B cell (primary cell): ENCODE measurements around the gene CCDC107. TPM values are rescaled to one million over a fixed set of nuclear protein-coding genes. Genes with fewer than 3 reads are reported as not detected.

ENCODE experiments used
- ATAC-seq: fragments of 200-7000 bp; cut with Tn5 transposase; one replicate; pipeline ENCODE4 v1.10.0; 2021; ENCODE audit warnings: low read depth, mild to moderate bottlenecking, moderate number of reproducible peaks, moderate library complexity
- CTCF ChIA-PET: fragments of 350-600 bp; sonication (Branson Sonifier 250); formaldehyde crosslinking; loops from one replicate; lab custom pipeline; 2021; ENCODE audit warnings: antibody characterized with exemption, inconsistent platforms; lab: Charles Lee
- POLR2A ChIA-PET: fragments of 350-600 bp; sonication (Branson Sonifier 250); formaldehyde crosslinking; loops from one replicate; lab custom pipeline; 2021; ENCODE audit warnings: antibody characterized with exemption; lab: Charles Lee
- DNase-seq: peaks from one replicate; pipeline ENCODE4 v3.0.0; 2013
- H2AFZ ChIP-seq: 2 replicates; pipeline ENCODE4 v1.6.1; 2012; ENCODE audit warnings: mild to moderate bottlenecking, low read depth, low read length; ENCODE audit not compliant: insufficient read depth, poor library complexity, severe bottlenecking
- H3K27ac ChIP-seq, 2 donors: 1 replicate in 1 of 2; 2 replicates in 1 of 2; pipeline ENCODE4 v1.5.1; 2012 to 2013; ENCODE audit warnings: low read length in 2 of 2, mild to moderate bottlenecking in 2 of 2, moderate library complexity in 1 of 2
- H3K27me3 ChIP-seq, 4 experiments: fragments of 200-600 bp in 1 of 4; sonication (generic) in 1 of 4; replicated peaks in 1 of 4; 1 replicate in 2 of 4; 2 replicates in 2 of 4; pipeline versions ENCODE4 v1.6.1 to v1.7.0; 2013 to 2016; ENCODE audit warnings: low read length in 3 of 4, mild to moderate bottlenecking in 2 of 4, mixed read lengths in 1 of 4, moderate library complexity in 1 of 4; ENCODE audit not compliant: insufficient read depth in 4 of 4, control insufficient read depth in 3 of 4; ENCODE audit errors: control extremely low read depth in 1 of 4
- H3K36me3 ChIP-seq, 2 experiments: replicated peaks in 1 of 2; 1 replicate in 1 of 2; 2 replicates in 1 of 2; pipeline versions ENCODE4 v1.6.1 to v1.7.1; 2013; ENCODE audit warnings: low read length in 1 of 2; ENCODE audit not compliant: insufficient read depth in 2 of 2, control insufficient read depth in 1 of 2; ENCODE audit errors: control extremely low read depth in 1 of 2, extremely low read depth in 1 of 2
- H3K4me1 ChIP-seq, 2 donors: fragments of 200-600 bp in 1 of 2; sonication (generic) in 1 of 2; 1 replicate in 1 of 2; 2 replicates in 1 of 2; pipeline versions ENCODE4 v1.5.1 to v1.6.1; 2013 to 2017; ENCODE audit warnings: low read length in 2 of 2; ENCODE audit not compliant: control insufficient read depth in 2 of 2, insufficient read depth in 2 of 2
- H3K4me2 ChIP-seq: replicated peaks from 2 replicates; pipeline ENCODE3; 2012; ENCODE audit warnings: mild to moderate bottlenecking, low read depth, low read length; ENCODE audit not compliant: poor library complexity, severe bottlenecking
- H3K4me3 ChIP-seq, 5 experiments: fragments of 200-600 bp in 1 of 5; sonication (generic) in 1 of 5; 1 replicate in 3 of 5; 2 replicates in 2 of 5; pipeline versions ENCODE4 v1.5.1 to v1.7.0; 2011 to 2016; ENCODE audit warnings: low read length in 4 of 5, mild to moderate bottlenecking in 4 of 5, low read depth in 2 of 5, control low read depth in 1 of 5, moderate library complexity in 1 of 5; ENCODE audit not compliant: insufficient read depth in 1 of 5; ENCODE audit errors: control extremely low read depth in 1 of 5, extremely low read depth in 1 of 5
- H3K79me2 ChIP-seq: fragments of 200-600 bp; sonication (generic); one replicate; pipeline ENCODE4 v1.6.0; 2016; ENCODE audit warnings: low read length; ENCODE audit not compliant: control insufficient read depth, insufficient read depth
- H3K9ac ChIP-seq: fragments of 200-600 bp; sonication (generic); 2 replicates; pipeline ENCODE4 v1.6.1; 2017; ENCODE audit warnings: mild to moderate bottlenecking, low read length, moderate library complexity
- H3K9me3 ChIP-seq, 3 donors: one replicate each; pipeline versions ENCODE4 v1.6.1 to v1.7.1; 2013; ENCODE audit warnings: low read length in 2 of 3; ENCODE audit not compliant: control insufficient read depth in 2 of 3, insufficient read depth in 1 of 3; ENCODE audit errors: control extremely low read depth in 1 of 3
- H4K20me1 ChIP-seq: 2 replicates; pipeline ENCODE4 v1.6.0; 2012; ENCODE audit warnings: mild to moderate bottlenecking, low read length; ENCODE audit not compliant: insufficient read depth, control insufficient read depth, poor library complexity, severe bottlenecking
- H3K27ac Mint-ChIP-seq: one replicate; pipeline ENCODE4 v1.8.0; 2021; ENCODE audit warnings: mixed read lengths
- H3K27me3 Mint-ChIP-seq: one replicate; pipeline ENCODE4 v1.8.0; 2021; ENCODE audit warnings: mixed read lengths
- H3K4me1 Mint-ChIP-seq: one replicate; pipeline ENCODE4 v1.8.0; 2021; ENCODE audit warnings: mixed read lengths
- H3K4me3 Mint-ChIP-seq: one replicate; pipeline ENCODE4 v1.8.0; 2021; ENCODE audit warnings: mixed read lengths
- H3K9me3 Mint-ChIP-seq: one replicate; pipeline ENCODE4 v1.8.0; 2022; ENCODE audit warnings: mixed read lengths; ENCODE audit not compliant: insufficient read depth
- CTCF ChIP-seq: fragments of 200-600 bp; IDR thresholded peaks from one replicate; pipeline ENCODE4 v1.8.0; 2022; ENCODE audit warnings: antibody characterized with exemption, mild to moderate bottlenecking
- EZH2 ChIP-seq: IDR thresholded peaks from 2 replicates; pipeline ENCODE4 v1.6.1; 2012; ENCODE audit warnings: borderline replicate concordance, low read depth, mild to moderate bottlenecking, moderate library complexity, low read length; ENCODE audit not compliant: insufficient read depth, poor library complexity, severe bottlenecking
- WGBS: methylation state at CpG from one replicate; pipeline ENCODE4 v1.1.5; 2013; ENCODE audit warnings: missing lambda C conversion rate; ENCODE audit not compliant: insufficient coverage; 5-methylcytosine and 5-hydroxymethylcytosine counted together
- intact Hi-C: fragments of 100-400 bp; cut with micrococcal nuclease; formaldehyde crosslinking; loops from one replicate; pipeline ENCODE4 v1.10.0; 2022
- polyA plus RNA-seq: library from polyadenylated mRNA; depleted of rRNA; stranded (reverse); fragments of >200 nt; gene quantifications from 2 replicates; pipeline ENCODE4 v1.2.3, GENCODE V29; 2012
- total RNA-seq, 2 donors: library from RNA; stranded (reverse); fragments of 120-200 nt in 1 of 2; gene quantifications; 1 replicate in 1 of 2; 2 replicates in 1 of 2; pipeline versions ENCODE4 v1.2.3 to v1.2.4, GENCODE V29; 2013 to 2022

CCDC107 gene
- total and polyA plus RNA-seq, 2 donors (not counting 1 experiment from before 2014, with no cell fraction given), result 22.5 to 33.8 TPM

GRCh38 chr9:35675204-35675603 is 17.1 kb downstream of the CCDC107 start:
- Histone ChIP-seq H3K79me2 (no peaks in the 10 kb centered on the region), H3K27me3 (peaks cover 0 to 14% (median 3%) of the 10 kb centered on the region in 4 experiments), H3K36me3 (no peaks in the 10 kb centered on the region), H4K20me1 (no peaks in the 10 kb centered on the region), H3K27ac (no peak overlapping the region), H3K9ac (peak overlapping the region; percentile 61), H3K4me2 (peak overlapping the region; percentile 92), H3K4me3 (peak overlapping the region in 4 of 5 experiments; percentile 47 to 60 (median 52)), H3K9me3 (peaks cover 0 to 4% (median 0%) of the 10 kb centered on the region in 3 donors), H3K4me1 (peaks cover 15 to 22% of the 10 kb centered on the region in 2 donors), H2AFZ (peak overlapping the region; percentile 81)
- ChIA-PET CTCF (interaction anchor here (0.7 to 2.3 kb wide), 11 partner anchors 10 to 548 kb away, joined by 3 to 10 read pairs (median 4); partner anchors contain the start of genes ARHGEF39 and RMRP), POLR2A (no interaction called here)
- DNase-seq (no peak), ATAC-seq (no peak)
- H3K9me3 Mint-ChIP-seq, result no peaks in the 10 kb centered on the region
- H3K4me3 Mint-ChIP-seq, result peak overlapping the region; percentile 87
- peaks cover 9% of the 10 kb centered on the region for H3K27me3 Mint-ChIP-seq
- H3K27ac Mint-ChIP-seq, result no peak overlapping the region
- TF ChIP-seq CTCF (no peak), EZH2 (no peak)
- WGBS, result 50% methylated on average over 12 of the region's 13 CpGs
- intact Hi-C loops, result no loop called here
- H3K4me1 Mint-ChIP-seq, result peaks cover 23% of the 10 kb centered on the region

- DNase-seq, result peak; percentile 55
- 14% methylated on average over 51 of the region's 51 CpGs for WGBS
- Histone ChIP-seq H3K4me1 (peaks cover 21 to 29% of the 10 kb centered on the region in 2 donors), H3K79me2 (no peaks in the 10 kb centered on the region), H3K4me3 (peak overlapping the region in 4 of 5 experiments; percentile 47 to 60 (median 52)), H3K9me3 (peaks cover 0 to 4% (median 0%) of the 10 kb centered on the region in 3 donors), H3K9ac (peak overlapping the region; percentile 61), H3K36me3 (no peaks in the 10 kb centered on the region), H2AFZ (peak overlapping the region; percentile 81), H3K27me3 (peaks cover 0 to 14% (median 3%) of the 10 kb centered on the region in 4 experiments), H3K27ac (no peak overlapping the region), H4K20me1 (no peaks in the 10 kb centered on the region), H3K4me2 (peak overlapping the region; percentile 92)
- Mint-ChIP-seq H3K27ac (no peak overlapping the region), H3K27me3 (peaks cover 9% of the 10 kb centered on the region), H3K9me3 (no peaks in the 10 kb centered on the region), H3K4me3 (peak overlapping the region; percentile 87), H3K4me1 (peaks cover 29% of the 10 kb centered on the region)
- TF ChIP-seq CTCF (no peak), EZH2 (no peak)
- intact Hi-C loops, result no loop called here
- ChIA-PET CTCF (interaction anchor here (0.7 to 2.3 kb wide), 8 partner anchors 12 to 150 kb away, joined by 3 to 10 read pairs (median 4); partner anchors contain the start of gene RMRP), POLR2A (interaction anchor here (0.6 to 1.1 kb wide), 2 partner anchors 40 to 51 kb away, joined by 3 to 5 read pairs; no protein-coding TSS in a partner anchor)
- peak; percentile 71 for ATAC-seq
These were observed 17.8 kb downstream of the CCDC107 start for GRCh38 chr9:35675732-35676392.
